ENCODE measurements around the gene RNASE13. TPM values are rescaled to one million over a fixed set of nuclear protein-coding genes. Genes with fewer than 3 reads are reported as not detected.

Gene RNASE13
- total RNA-seq, 1 experiment from 2014 or later = 0.15 TPM

DNA sequence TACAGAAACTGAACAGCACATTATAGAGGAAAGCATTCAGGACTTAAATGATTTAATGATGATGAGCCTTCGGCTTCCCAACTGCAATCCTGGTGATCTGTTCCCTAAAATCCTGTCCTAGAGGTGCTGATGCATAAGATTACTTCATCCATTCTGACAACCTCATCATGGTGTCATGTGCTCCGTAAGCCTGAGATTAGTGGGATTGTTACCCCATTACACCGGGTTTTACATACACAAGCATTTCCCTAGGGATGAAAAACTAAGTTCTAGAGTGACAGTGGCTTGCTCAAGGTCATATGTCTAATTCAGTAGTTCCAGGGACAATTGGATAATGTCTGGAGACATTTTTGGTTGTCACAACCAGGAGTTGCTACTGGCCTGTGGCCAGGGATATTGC, 2.5 kb upstream of the RNASE13 start:
- intact Hi-C loops (cut with micrococcal nuclease) = no loop called here
- ChIA-PET POLR2A (no interaction called here), CTCF (interaction anchor here (5.2 kb wide), 1 partner anchor 22 kb away, joined by 25 read pairs; no protein-coding TSS in a partner anchor), RAD21 (ENCODE audit: low non-redundant PET in 1 of 2, low total read pairs in 2 of 2, uncharacterized antibody in 2 of 2, unreplicated experiment in 2 of 2) (no interaction called here)
- no peak for ATAC-seq
- Histone ChIP-seq H3K4me3 (replicated peaks in 1 of 2; ENCODE audit: low read depth in 1 of 2, low read length in 2 of 2) (no peak overlapping the region), H3K9me2 (ENCODE audit: insufficient read depth) (no peaks in the 10 kb centered on the region), H3K79me2 (ENCODE audit: insufficient read depth, low read length) (no peaks in the 10 kb centered on the region), H3K9ac (ENCODE audit: low read length) (no peak overlapping the region), H2AFZ (ENCODE audit: low read depth, low read length, poor library complexity, severe bottlenecking) (no peak overlapping the region), H3K4me2 (ENCODE audit: low read length) (no peak overlapping the region), H3K36me3 (ENCODE audit: control insufficient read depth in 1 of 2, insufficient read depth in 2 of 2, low read length in 2 of 2) (no peaks in the 10 kb centered on the region), H4K20me1 (ENCODE audit: insufficient read depth) (no peaks in the 10 kb centered on the region), H3K27me3 (ENCODE audit: insufficient read depth, low read length) (no peaks in the 10 kb centered on the region; the same call in 1 of the 2 replicates), H3K4me1 (ENCODE audit: control insufficient read depth in 1 of 2, insufficient read depth in 2 of 2, low read length in 2 of 2) (peaks cover 0 to 7% of the 10 kb centered on the region in 2 experiments; a peak in 1 of 4 replicates), H3K27ac (ENCODE audit: low read depth, low read length) (no peak overlapping the region), H3K9me3 (ENCODE audit: control insufficient read depth in 1 of 2, insufficient read depth in 1 of 2, low read depth in 1 of 2, low read length in 2 of 2) (no peaks in the 10 kb centered on the region)
- no peak for DNase-seq (ENCODE audit: low read depth, low spot score)
- TF ChIP-seq POLR2A (IDR thresholded peaks at IDR 0.05; ENCODE audit: borderline replicate concordance, extremely low read depth, insufficient read depth, insufficient read length) (no peak), RAD21 (IDR thresholded peaks at IDR 0.05; ENCODE audit: low read depth) (no peak), ATF3 (IDR thresholded peaks at IDR 0.05) (no peak), YY1 (IDR thresholded peaks at IDR 0.05; ENCODE audit: extremely low read depth, insufficient replicate concordance, low read depth, low read length) (no peak), EGR1 (IDR thresholded peaks at IDR 0.05; ENCODE audit: low read depth) (no peak), SIN3A (IDR thresholded peaks at IDR 0.05; ENCODE audit: low read depth) (no peak), ZFX (IDR thresholded peaks at IDR 0.05) (no peak), CBX3 (IDR thresholded peaks at IDR 0.05; ENCODE audit: low read depth) (no peak)
- TF ChIP-seq, protein P1, sequence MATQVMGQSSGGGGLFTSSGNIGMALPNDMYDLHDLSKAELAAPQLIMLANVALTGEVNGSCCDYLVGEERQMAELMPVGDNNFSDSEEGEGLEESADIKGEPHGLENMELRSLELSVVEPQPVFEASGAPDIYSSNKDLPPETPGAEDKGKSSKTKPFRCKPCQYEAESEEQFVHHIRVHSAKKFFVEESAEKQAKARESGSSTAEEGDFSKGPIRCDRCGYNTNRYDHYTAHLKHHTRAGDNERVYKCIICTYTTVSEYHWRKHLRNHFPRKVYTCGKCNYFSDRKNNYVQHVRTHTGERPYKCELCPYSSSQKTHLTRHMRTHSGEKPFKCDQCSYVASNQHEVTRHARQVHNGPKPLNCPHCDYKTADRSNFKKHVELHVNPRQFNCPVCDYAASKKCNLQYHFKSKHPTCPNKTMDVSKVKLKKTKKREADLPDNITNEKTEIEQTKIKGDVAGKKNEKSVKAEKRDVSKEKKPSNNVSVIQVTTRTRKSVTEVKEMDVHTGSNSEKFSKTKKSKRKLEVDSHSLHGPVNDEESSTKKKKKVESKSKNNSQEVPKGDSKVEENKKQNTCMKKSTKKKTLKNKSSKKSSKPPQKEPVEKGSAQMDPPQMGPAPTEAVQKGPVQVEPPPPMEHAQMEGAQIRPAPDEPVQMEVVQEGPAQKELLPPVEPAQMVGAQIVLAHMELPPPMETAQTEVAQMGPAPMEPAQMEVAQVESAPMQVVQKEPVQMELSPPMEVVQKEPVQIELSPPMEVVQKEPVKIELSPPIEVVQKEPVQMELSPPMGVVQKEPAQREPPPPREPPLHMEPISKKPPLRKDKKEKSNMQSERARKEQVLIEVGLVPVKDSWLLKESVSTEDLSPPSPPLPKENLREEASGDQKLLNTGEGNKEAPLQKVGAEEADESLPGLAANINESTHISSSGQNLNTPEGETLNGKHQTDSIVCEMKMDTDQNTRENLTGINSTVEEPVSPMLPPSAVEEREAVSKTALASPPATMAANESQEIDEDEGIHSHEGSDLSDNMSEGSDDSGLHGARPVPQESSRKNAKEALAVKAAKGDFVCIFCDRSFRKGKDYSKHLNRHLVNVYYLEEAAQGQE (IDR thresholded peaks at IDR 0.05; ENCODE audit: low read depth) = no peak
- BruUV-seq (replicated peaks) = no TSS peak
